GM18508 (cell line): ENCODE data around the gene APRT.

ENCODE experiments used
- ATAC-seq: cut with Tn5 transposase; IDR thresholded peaks from one replicate; pipeline ENCODE4 v1.9.1; 2021; ENCODE audit warnings: moderate number of reproducible peaks; ENCODE audit not compliant: insufficient read depth, unreplicated experiment

APRT gene

GRCh38 chr16:88809676-88810165 lies 2.0 kb downstream of the APRT start:
- ATAC-seq = no peak

- ATAC-seq = no peak
Observed at GRCh38 chr16:88809068-88809675, 2.6 kb downstream of the APRT start.

GRCh38 chr16:88807626-88808453 lies 3.9 kb downstream of the APRT start:
- no peak for ATAC-seq

GRCh38 chr16:88807142-88807625 lies 4.5 kb downstream of the APRT start:
- no peak for ATAC-seq

GRCh38 chr16:88806491-88807111 lies 5.1 kb downstream of the APRT start:
- ATAC-seq = no peak

GRCh38 chr16:88805887-88806393 lies 5.8 kb downstream of the APRT start:
- no peak for ATAC-seq

GRCh38 chr16:88805340-88805715 lies 6.4 kb downstream of the APRT start:
- ATAC-seq = no peak

- ATAC-seq = no peak
Observed at GRCh38 chr16:88804552-88805339, 7.0 kb downstream of the APRT start.

GRCh38 chr16:88804173-88804551 lies 7.6 kb downstream of the APRT start:
- no peak for ATAC-seq

- ATAC-seq = no peak
Observed at GRCh38 chr16:88803264-88803987, 8.3 kb downstream of the APRT start, which contains the start of gene CDT1. Gene CDT1 (plus strand): TSS chr16:88803789. CDS start chr16:88803832, 43 bp downstream.

- no peak for ATAC-seq
Observed at GRCh38 chr16:88800277-88800592, 11.5 kb downstream of the APRT start.

GRCh38 chr16:88799569-88800276 lies 12.0 kb downstream of the APRT start:
- ATAC-seq = no peak

- ATAC-seq = no peak
Observed at GRCh38 chr16:88798772-88799455, 12.8 kb downstream of the APRT start.

GRCh38 chr16:88798073-88798472 lies 13.7 kb downstream of the APRT start:
- no peak for ATAC-seq

GRCh38 chr16:88796278-88796677 lies 15.4 kb downstream of the APRT start:
- no peak for ATAC-seq

GRCh38 chr16:88793251-88793954 lies 18.3 kb downstream of the APRT start:
- ATAC-seq = no peak

- no peak for ATAC-seq
Observed at GRCh38 chr16:88792668-88793250, 19.0 kb downstream of the APRT start.
